NCI-H128 (cell line): ENCODE data around the gene DNAL4.
A peak's percentile ranks its signal among the peaks of the same experiment; 100 is the strongest.

Source experiments
- DNase-seq: peaks from one replicate; lab custom pipeline; 2025; ENCODE audit not compliant: unreplicated experiment; lab: John Stamatoyannopoulos, UW

DNAL4 gene, protein sequence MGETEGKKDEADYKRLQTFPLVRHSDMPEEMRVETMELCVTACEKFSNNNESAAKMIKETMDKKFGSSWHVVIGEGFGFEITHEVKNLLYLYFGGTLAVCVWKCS

DNA sequence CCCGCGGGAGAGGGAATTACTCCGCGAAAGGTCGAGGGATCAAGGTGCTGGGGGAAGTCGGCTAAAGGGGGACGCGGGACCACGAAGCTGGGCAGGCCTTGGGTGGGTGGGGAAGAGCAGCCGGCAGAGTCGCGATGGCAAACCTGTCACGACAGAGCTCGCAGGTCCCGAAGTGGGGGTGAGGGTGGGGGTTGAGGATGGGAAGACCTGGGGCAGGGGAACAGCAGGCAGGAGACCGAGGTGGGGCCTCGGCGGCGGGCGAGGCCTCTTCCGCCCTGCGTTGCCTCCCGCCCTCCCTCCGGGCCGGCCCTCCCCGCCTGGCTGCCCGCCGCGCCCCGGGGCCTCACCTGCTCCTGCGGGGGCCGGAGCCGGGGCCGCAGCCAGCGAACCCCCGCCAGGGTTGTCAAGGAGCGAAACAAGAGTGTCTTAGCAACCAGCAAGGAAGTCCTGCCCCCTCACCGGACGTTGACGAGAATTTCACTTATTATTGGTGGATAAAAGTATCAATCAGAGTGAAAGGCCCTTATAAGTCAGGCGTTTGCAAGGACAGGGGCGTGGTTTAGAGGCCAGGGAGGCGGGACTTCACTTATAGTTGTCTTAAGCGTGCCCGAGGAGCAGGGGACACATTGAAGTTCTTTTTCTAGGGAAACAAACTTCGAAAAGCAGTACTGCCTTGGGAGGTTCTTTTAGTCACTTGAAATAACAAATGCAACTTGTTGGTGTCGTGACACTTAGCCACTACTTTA, at the start of gene DNAL4:
TSS of gene DNAL4 (minus strand) at position 423 of the 746 bp plus-strand sequence. CDS start 11,412 bp downstream, outside the sequence.
- peak; percentile 83 for DNase-seq

DNA sequence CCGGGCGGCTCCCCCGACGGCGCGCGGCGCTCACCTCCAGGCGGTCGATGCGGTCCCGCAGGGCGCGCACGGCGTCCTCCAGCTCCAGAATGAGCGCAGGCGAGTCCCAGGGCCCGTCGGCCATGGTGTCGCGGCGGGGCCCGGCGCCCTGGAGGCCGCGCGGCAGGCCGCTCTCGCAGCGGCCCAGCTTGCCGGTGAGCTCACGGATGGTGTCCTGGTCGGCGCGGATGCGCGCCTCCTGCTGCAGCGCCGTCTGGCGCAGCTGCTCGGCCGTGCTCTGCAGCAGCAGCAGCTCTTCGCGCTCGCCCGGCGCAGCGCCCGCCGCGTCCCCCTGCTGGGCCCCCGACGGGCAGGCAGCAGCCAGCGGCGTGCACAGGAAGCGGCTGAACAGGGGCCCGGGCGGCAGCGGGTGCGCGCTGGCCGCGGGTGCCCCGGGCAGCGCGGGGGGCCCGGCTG, 49.3 kb upstream of the DNAL4 start:
- DNase-seq: no peak

DNA sequence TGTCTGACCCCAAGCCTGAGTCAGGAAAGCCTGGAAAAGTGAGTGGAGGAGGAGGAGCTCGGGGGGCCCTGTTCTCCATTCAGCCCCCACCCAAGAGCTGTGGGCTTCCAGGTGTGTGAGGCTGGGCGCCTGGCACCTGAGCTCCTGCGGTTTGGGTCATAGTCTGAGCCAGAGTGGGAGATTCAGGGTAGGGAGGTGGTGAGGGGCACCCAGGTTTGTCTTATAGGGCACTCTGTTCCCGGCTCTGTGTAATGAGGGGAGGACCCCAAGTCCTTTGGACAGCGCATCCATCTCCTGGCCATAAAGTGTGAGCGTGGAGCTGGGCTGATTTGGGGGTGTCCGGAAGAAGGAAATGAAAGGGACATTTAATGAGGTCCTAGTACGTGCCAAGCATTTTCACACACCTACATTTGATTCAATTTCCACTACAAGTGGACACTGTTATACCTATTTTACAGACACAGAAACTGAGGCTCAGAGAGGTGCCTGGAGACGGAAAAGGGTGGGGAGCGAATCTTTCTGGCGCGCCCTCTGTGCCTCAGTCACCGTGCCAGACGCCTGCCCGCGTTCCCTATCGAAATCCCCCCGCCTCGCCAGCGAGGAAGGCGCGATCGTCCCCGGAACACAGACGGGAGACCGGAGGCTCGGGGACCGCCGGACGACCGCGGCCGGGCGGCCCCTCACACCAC, 48.7 kb upstream of the DNAL4 start:
- no peak for DNase-seq

DNA sequence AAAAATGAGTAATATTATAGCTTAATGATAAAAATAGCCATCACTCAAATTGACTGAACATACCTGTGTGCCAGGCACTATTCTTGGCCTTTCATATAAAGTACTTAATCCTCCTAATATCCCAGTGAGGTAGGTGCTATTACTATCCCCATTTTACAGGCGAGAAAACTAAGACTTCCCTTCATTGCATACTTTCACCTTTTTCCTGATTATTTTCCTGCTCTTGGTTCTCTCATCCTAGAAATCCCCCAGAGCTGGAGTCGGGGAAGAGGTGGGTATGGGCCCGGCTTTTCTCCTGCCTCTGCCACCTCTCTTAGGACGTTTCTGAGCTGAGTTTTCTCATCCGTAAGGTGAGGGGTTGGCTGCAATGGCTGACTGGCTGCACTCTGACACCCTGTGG, 47.7 kb upstream of the DNAL4 start:
- DNase-seq: no peak

DNA sequence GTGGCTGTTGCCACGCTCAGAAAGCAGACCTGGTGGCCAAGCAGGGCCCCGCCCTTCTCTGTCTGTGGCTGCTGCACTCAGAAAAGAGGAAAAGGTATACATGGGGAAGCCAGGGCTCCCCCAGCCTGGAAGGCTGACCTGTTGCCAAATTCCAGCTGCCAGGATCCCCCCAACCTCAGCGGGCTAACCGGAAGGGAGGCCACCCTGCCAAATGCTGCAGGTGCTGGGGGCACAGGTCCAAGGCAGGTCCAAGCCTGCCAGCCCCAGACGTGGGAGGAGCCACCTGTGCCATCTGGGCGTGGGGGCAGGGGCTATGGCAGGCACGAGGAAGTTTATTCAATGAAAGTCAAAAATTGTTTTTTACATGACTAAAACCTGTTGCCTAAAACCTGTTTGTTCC, 47.3 kb upstream of the DNAL4 start:
- no peak for DNase-seq

DNA sequence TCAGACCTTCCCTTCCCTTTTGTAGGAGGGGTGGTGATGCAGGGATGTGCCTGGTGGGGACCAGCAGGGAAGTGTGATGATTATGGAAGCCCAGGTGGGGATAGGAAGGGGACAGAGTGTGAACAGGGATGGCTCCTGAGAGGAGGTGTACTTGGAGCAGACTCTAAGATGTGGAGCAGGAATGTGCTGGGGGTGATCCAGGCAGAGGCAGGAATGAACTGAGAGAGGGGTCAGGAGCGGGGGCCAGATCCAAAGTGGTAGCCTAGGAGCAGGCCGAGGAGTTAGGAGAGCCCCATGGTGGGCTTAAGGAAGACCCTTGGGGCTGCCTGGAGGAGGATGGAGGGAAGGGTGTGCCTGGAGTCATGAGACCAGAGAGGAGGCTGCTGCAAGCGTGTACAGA, 46.2 kb upstream of the DNAL4 start:
- no peak for DNase-seq

DNA sequence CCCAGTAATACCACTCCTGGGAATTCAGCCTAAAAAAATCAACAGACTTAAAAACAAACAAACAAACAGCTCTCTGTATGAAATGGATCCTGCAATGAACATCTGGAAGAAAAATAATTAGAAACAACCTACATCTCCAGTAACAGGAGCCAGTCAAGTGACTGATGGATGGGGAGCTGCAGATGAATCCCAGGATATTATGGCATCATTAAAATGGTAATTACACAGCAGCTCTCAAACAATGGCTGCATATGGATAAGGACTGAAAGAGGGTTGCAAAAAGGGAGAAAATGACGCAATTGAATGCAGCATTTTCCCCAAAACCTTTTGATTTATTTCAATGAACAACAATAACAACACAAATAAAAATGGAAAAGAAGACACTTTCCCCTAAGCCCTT, 45.7 kb upstream of the DNAL4 start:
- DNase-seq: no peak

DNA sequence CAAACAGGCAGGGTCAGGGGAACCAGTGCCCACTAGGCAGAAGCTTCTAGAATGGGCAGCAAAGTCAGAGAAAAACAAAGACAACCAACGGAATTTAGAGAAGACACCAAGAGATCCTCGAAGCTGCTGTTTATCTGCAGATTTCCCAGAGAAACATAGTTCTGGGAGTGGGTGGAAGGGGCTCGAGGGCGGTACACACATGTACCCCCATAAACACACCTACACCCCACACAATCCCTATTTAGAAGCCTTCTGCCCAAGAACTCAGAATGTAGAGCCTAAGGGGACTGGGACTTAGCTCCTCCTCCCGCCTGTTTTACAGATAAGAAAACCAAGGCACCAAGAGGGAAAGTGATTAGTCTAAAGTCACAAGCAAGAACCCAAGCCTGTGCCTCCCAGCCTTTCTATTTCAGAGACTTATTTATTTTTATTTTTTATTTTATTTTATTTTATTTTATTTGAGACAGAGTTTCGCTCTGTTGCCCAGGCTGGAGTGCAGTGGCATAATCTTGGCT, 43.5 kb upstream of the DNAL4 start:
- no peak for DNase-seq

DNA sequence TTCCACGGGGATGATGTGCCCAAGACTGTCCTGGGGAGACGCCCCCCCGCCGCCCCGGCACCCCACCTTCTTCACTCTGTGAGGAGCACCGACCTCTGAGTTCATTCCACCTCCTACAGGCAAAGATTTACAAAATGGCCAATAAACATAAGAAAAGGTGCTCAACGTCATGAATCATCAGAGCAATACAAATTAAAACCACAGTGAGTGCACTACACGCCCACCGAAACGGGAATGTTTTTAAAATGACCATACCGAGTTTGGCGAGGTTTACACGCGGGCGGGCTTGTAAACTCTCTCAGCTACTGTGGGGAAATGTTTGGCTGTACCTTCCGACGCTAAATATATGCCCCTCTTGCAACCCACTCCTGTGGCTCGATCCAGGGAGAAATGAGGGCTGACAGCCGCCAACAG, 42.0 kb upstream of the DNAL4 start:
- no peak for DNase-seq

DNA sequence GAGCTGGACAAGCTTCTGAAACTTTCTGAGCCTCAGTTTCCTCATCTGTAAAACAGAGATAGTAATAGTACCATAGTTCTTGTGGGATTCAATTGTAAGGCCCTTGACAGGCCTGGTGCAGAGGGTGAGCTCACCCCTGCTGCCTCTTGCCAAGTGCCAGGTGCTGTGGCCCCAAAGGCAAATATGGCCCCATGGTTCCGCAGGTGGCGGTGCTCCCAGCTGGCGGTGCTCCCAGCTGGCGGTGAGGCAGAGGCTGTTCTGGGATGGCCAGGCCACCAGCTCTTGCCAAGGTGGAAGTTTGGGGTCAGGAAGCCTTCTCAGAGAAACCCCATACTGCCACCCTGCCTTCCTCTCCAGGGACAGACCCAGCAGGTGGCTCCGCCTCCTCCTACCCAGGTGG, 41.0 kb upstream of the DNAL4 start:
- DNase-seq: no peak

DNA sequence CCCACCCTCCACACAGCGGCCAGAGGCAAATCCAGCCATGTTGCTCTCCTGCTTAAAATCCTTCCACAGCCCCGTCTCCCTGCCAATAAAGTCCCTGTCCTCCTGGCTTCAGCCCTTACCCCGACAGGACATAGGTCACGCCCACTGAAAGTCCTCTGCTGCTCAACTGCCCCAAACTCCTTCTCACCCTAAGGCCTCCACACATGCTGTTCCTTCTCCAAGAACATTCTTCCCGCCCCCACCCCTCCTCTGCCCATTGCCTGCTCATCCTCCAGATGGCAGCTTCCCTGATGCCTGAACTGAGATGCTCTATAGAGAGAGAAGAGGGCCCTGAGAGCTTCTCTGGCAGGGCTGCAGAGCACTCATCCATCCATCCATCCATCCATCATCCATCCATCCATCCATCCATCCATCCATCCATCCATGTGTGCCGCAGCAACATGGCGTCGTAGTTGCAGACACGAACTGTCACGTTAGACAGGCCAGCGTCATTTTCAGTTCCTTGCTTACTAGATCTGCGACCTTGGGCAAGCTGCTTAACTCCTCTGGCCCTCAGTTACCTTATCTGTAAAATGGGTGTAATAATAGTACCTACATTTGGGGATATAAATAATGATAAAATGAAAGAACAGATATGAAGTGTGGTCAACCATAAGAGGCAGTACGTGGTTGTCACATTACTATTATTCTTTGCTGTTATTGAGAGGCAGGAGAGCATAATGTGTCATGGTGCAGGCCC, 40.4 kb upstream of the DNAL4 start:
- DNase-seq: no peak

DNA sequence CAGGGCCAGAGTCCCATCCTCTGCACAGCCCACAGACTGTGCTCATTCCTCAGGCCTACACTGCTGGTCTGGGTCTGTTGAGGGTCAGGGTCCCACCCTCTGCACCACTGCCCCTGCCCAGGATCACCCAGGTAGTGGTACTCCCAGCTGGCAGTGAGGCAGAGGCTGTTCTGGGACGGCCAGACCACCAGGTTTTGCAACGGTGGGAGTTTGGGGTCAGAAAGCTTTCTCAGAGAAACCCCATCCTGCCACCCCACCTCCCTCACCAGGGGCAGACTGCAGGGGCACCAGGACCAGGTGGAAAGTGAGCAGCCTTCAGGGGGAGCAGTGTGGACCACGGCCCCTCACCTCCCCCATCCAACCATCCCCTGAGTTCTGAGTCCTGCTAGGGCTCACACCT, 39.1 kb upstream of the DNAL4 start:
- no peak for DNase-seq

DNA sequence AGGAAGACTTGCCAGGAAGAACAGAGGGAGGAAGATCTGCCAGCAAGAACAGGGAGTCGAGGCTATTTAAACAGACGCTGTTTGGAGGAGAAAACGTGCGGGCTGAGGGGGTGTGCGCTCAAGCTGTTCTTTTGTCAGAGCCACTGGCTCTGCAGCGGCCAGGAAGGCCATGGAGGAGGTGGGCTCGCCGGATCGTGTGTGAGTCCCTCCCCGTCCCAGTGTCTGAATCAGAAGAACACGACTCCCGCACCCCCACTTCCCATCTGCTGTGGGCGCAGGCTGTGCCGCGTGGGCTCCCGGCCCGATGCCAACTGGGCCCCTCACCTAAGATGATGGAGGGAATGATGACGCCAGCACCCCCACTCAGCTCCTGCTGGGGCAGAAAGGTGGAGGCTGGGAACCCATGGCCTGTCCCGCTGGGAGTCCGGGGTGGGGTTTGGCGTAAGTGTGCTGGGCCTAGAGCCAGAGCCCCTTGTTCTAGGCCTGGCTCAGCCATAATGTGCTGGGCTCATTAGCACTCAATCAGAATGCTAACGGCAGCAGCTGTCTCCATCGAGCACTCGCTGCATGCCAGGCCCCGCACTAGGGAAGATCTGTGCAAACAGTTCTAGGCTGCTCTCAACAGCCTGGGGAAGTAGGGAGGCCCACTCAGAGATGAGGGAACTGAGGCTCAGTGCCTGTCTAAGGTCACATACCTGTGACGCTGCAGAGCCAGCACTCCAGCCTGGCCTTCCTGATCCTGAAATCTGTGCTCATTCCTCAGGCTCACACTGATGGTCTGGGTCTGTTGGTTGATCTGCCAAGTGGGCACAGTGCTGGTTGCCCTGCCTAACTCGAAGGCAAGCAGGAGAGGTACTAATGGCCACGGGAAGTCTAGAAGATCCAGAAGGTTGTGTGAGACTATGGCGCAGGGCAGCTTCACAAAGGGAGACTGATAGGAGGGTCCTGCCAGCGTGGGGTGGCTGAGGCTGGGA, 38.3 kb upstream of the DNAL4 start:
- no peak for DNase-seq

DNA sequence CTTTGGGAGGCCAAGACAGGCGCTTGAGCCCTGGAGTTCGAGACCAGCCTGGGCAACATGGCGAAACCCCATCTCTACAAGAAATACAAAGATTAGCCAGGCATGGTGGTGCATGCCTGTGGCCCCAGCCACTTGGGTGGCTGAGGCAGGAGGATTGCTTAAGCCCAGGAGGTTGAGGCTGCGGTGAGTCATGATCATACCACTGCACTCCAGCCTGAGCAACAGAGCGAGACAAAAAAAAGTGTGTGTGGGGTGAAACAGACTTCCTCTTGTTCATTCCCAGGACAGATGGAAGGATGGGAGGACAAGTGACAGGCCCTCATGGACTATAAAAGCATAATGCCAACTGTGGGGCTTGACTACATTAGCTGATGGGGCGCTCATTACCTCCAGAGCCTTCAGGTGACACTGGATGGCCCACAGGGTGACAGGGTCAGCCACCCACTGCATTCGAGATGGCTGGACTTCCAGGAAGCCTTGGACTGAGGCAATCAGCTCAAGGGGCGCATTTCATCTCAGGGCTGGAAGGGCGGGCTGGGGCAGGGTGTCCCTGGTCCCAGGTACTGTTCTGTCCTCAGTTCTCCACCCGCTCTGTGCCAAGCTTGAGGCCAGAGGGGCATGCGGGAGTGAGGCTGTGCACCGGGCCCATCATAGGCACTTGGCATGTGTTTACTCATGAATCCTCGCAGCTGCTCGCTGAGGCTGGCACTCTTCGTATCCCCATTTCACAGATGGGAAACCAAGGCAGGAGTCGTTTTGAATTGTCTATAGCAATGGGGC, 37.4 kb upstream of the DNAL4 start:
- no peak for DNase-seq

DNA sequence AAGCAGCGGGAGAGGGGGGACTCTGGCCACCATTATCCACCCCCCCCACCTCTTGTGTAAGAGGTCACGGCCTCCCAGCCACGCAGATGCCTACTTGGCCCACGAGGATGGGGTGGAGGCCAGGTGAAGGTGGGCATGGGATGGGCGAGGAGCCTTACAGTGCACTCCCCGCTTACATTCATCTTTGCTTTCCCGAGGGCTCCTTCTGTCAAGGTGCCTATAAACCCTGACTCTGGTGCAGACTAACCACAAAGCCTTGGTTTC, 36.8 kb upstream of the DNAL4 start:
- DNase-seq: no peak

DNA sequence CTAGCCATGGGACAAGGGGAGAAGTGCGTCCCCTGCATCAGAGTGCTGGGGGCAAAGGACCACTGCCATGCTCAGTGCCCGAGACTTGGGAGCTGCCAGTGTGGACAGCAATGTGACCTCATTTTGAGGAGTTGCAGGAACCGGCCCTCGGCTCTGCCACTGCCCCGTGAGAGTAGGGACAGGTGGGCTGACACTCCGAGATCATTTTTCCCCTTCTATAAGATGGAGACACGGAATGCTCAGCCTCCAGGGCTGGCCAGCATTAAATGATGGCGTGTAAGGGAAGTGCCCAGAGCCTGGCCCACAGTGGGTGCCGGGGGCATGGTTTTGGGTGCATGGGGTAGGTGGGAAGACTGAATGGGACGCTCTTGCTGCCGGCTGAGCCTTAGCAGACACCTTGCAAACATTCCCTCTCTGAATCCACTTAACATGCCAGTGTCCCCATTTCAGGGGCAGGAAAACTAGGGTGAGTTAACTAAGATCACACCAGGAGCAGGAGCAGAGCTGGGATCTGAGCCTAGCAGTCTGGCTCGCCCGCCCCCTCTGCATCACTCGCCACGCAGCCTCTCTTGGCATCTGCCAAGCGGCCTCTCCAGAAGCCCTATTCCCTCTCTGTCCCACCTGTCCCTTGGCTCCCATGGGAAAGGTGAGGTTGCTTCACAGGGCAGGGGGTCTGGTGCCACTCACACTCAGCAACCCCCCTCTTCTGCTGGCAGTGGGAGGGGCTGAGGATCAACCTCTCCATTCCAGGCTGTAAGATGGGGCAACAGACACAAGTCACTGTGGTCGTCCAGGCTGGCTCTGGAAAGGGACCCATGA, 36.3 kb upstream of the DNAL4 start:
- no peak for DNase-seq

DNA sequence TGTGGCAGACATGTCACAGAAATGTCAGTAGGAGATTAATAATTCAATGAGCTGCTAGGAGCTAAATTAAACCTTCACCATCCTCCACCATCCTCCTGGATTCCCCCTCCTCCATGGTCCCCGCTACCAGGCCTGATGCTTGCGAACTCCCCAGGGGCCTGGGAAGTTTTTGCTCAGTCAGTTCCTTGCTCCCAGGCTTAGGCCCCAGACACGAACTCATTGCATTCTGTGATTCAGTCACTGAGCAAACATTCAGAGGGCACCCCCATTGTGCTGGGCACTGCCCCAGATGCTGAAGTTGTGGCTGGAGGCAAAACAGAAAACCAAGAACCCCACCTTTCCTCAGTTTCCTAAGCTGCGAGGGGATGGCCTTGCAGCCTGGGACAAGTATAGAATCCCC, 35.5 kb upstream of the DNAL4 start:
- DNase-seq: no peak

DNA sequence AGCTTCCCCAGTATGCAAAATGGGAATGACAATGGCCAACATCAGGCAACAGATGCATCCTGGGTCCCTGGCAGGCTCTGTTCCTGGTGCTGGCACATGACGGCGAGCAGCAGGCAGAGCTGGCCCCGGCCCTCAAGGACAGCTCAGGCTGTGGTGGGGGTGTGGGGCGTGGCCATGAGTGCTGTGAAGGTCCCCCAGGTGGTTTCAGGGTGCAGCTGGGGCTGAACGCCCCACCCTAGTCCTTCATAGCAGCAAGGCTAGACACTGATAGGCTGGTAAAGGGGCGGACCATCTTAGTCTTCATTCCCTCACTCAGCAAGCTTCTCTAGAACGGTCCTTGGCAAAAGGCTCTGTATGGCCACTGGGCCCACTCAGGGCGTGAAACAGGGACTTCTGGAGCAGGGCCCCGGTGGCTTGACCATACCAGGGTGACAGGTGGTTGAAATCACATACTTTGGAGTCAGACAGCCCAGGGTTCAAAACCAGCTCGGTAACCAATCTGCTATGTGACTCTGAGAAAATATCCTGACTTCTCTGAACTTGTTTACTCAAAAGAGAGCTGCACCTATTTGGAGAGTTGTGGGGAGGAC, 34.8 kb upstream of the DNAL4 start:
- DNase-seq: no peak

DNA sequence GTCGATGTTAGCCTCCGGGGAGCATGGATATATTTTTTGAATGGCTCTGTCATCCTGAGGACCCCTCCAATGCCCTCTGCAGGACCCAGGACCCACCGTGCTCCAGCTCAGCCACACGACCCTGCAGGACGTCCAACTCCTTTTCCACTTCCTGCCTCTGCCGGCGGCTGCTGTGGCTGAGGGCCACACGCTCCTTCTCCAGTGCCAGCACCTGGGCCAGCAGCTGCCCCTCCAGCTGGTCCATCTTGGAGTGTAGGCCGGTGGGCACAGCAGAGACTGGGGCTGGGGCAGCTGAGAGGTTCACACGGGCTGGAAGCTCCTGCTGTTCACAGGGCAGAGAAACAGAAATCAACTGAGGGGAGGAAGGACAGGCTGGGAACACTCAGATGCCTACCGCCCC, 34.2 kb upstream of the DNAL4 start:
- no peak for DNase-seq
